Hepatocyte (in vitro differentiated cells): ENCODE data around the gene ARHGAP9. TPM values are rescaled to one million over a fixed set of nuclear protein-coding genes. Genes with fewer than 3 reads are reported as not detected.

Experiments used
- DNase-seq: peaks from one replicate; pipeline ENCODE4 v3.0.0-alpha.2; 2016; ENCODE audit warnings: low spot score
- H2AFZ ChIP-seq: fragments of 200-600 bp; sonication (generic); 2 replicates; pipeline ENCODE4 v1.6.0; 2016; ENCODE audit warnings: antibody characterized with exemption, mild to moderate bottlenecking
- H3K27ac ChIP-seq: fragments of 200-600 bp; sonication (generic); 2 replicates; pipeline ENCODE4 v1.5.1; 2016; ENCODE audit warnings: mild to moderate bottlenecking
- H3K27me3 ChIP-seq: fragments of 200-600 bp; sonication (generic); 2 replicates; pipeline ENCODE4 v1.6.1; 2016
- H3K36me3 ChIP-seq: fragments of 200-600 bp; sonication (generic); replicated peaks from 2 replicates; pipeline ENCODE4 v1.5.1; 2016; ENCODE audit warnings: low read depth; ENCODE audit not compliant: insufficient read depth
- H3K4me1 ChIP-seq: fragments of 200-600 bp; sonication (generic); 2 replicates; pipeline ENCODE4 v1.5.1; 2016; ENCODE audit warnings: mild to moderate bottlenecking, moderate library complexity; ENCODE audit not compliant: insufficient read depth
- H3K4me2 ChIP-seq: fragments of 200-600 bp; sonication (generic); 2 replicates; pipeline ENCODE4 v1.6.0; 2016
- H3K4me3 ChIP-seq: fragments of 200-600 bp; sonication (generic); 2 replicates; pipeline ENCODE4 v1.5.1; 2016; ENCODE audit warnings: mild to moderate bottlenecking
- H3K79me2 ChIP-seq: fragments of 200-600 bp; sonication (generic); 2 replicates; pipeline ENCODE4 v1.6.0; 2017; ENCODE audit warnings: mild to moderate bottlenecking
- H3K9me2 ChIP-seq: fragments of 200-600 bp; sonication (generic); replicated peaks from 2 replicates; pipeline ENCODE4 v1.6.0; 2017; ENCODE audit warnings: mild to moderate bottlenecking; ENCODE audit not compliant: insufficient read depth
- H3K9me3 ChIP-seq: fragments of 200-600 bp; sonication (generic); 2 replicates; pipeline ENCODE4 v1.5.1; 2016; ENCODE audit warnings: low read depth, mild to moderate bottlenecking
- H4K20me1 ChIP-seq: fragments of 200-600 bp; sonication (generic); 2 replicates; pipeline ENCODE4 v1.6.0; 2016; ENCODE audit warnings: mild to moderate bottlenecking; ENCODE audit not compliant: insufficient read depth, poor library complexity, severe bottlenecking
- CTCF ChIP-seq: fragments of 200-600 bp; sonication (generic); IDR thresholded peaks from 2 replicates; pipeline ENCODE4 v1.5.1; 2016; ENCODE audit warnings: antibody characterized with exemption, mild to moderate bottlenecking; ENCODE audit not compliant: poor library complexity
- EZH2 ChIP-seq: fragments of 200-600 bp; sonication (generic); IDR thresholded peaks from 2 replicates; pipeline ENCODE4 v1.6.1; 2016; ENCODE audit warnings: antibody characterized with exemption, mild to moderate bottlenecking, borderline replicate concordance
- EZH2phosphoT487 ChIP-seq: fragments of 200-600 bp; sonication (generic); IDR thresholded peaks from one replicate; pipeline ENCODE4 v1.6.1; 2018; ENCODE audit warnings: antibody characterized with exemption, mild to moderate bottlenecking, low read depth, moderate library complexity; ENCODE audit not compliant: unreplicated experiment, severe bottlenecking
- WGBS: methylation state at CpG from one replicate; pipeline ENCODE4 v1.1.6; 2016; ENCODE audit warnings: low lambda C conversion rate; ENCODE audit errors: missing lambda C conversion rate; 5-methylcytosine and 5-hydroxymethylcytosine counted together
- polyA plus RNA-seq: library from polyadenylated mRNA; unstranded; fragments of >200 nt; fragmentation: Nextera tagmentation; extraction: Ambion mirVana; gene quantifications from 2 replicates; pipeline ENCODE4 v1.2.1, GENCODE V29; 2016
- total RNA-seq: library from RNA; depleted of rRNA; stranded (reverse); fragments of >200 nt; gene quantifications from 2 replicates; pipeline ENCODE4 v1.2.3, GENCODE V29; 2014

The ARHGAP9 gene
- total and polyA plus RNA-seq, 2 experiments from 2014 or later = 2.0 to 2.2 TPM

GRCh38 chr12:57434517-57435223, 45.0 kb downstream of the ARHGAP9 start, which contains the start of gene INHBC:
Gene INHBC (plus strand): TSS chr12:57434784. CDS start chr12:57434887, 103 bp downstream.
- H2AFZ ChIP-seq = no peak within 1 kb of the TSS

GRCh38 chr12:57433370-57433769, 46.3 kb downstream of the ARHGAP9 start:
- TF ChIP-seq EZH2 = no peak
- no peak for TF ChIP-seq CTCF
- no peak for TF ChIP-seq EZH2phosphoT487

More at GRCh38 chr12:57434517-57435223, 45.0 kb downstream of the ARHGAP9 start, which contains the start of gene INHBC:
- H3K36me3 ChIP-seq = no peaks in the 10 kb centered on the region
- TF ChIP-seq EZH2phosphoT487 = no peak
- no peak for TF ChIP-seq CTCF
- no peak for TF ChIP-seq EZH2
- no peak within 1 kb of the TSS for H3K4me2 ChIP-seq
- WGBS = 72% methylated on average over 8 of the region's 8 CpGs
- peaks cover 9% of the 10 kb centered on the region for H3K4me1 ChIP-seq
- H3K27ac ChIP-seq = peak within 1 kb of the TSS; percentile 14
- H3K4me3 ChIP-seq = no peak within 1 kb of the TSS
- peaks cover 4% of the 10 kb centered on the region for H3K79me2 ChIP-seq
- no peaks in the 10 kb centered on the region for H3K9me3 ChIP-seq
- H3K27me3 ChIP-seq = no peaks in the 10 kb centered on the region
- no peaks in the 10 kb centered on the region for H4K20me1 ChIP-seq
- no peak for DNase-seq
- H3K9me2 ChIP-seq = no peaks in the 10 kb centered on the region

GRCh38 chr12:57431654-57432188, 47.9 kb downstream of the ARHGAP9 start:
- H3K27me3 ChIP-seq = no peaks in the 10 kb centered on the region
- H3K4me1 ChIP-seq = peaks cover 16% of the 10 kb centered on the region
- H3K36me3 ChIP-seq = no peaks in the 10 kb centered on the region
- peak; percentile 29 for DNase-seq
- H2AFZ ChIP-seq = peak overlapping the region; percentile 80
- no peak for TF ChIP-seq EZH2
- no peak for TF ChIP-seq EZH2phosphoT487
- no peak for TF ChIP-seq CTCF
- H3K9me2 ChIP-seq = no peaks in the 10 kb centered on the region
- H3K27ac ChIP-seq = peak overlapping the region; percentile 97
- H3K4me2 ChIP-seq = peak overlapping the region; percentile 79
- H3K79me2 ChIP-seq = peaks cover 33% of the 10 kb centered on the region
- H3K9me3 ChIP-seq = no peaks in the 10 kb centered on the region
- peak overlapping the region; percentile 34 for H3K4me3 ChIP-seq
- 83% methylated on average over 11 of the region's 11 CpGs for WGBS
- H4K20me1 ChIP-seq = no peaks in the 10 kb centered on the region

More at GRCh38 chr12:57433370-57433769, 46.3 kb downstream of the ARHGAP9 start:
- no peak overlapping the region for H3K27ac ChIP-seq
- no peaks in the 10 kb centered on the region for H4K20me1 ChIP-seq
- H3K4me3 ChIP-seq = no peak overlapping the region
- WGBS = 65% methylated on average over 3 of the region's 3 CpGs
- H3K4me2 ChIP-seq = no peak overlapping the region
- no peaks in the 10 kb centered on the region for H3K9me2 ChIP-seq
- H2AFZ ChIP-seq = no peak overlapping the region
- H3K4me1 ChIP-seq = peaks cover 16% of the 10 kb centered on the region
- H3K79me2 ChIP-seq = peaks cover 17% of the 10 kb centered on the region
- H3K36me3 ChIP-seq = no peaks in the 10 kb centered on the region
- no peak for DNase-seq
- no peaks in the 10 kb centered on the region for H3K27me3 ChIP-seq
- no peaks in the 10 kb centered on the region for H3K9me3 ChIP-seq
